GM13976 (cell line): ENCODE data around the gene TMEM151A.
"Not testable (repeated sequence)": the region's sequence is repeated elsewhere in the genome, so short reads cannot be mapped to it uniquely, and the experiment has no call there.

Experiments used
- DNase-seq: peaks from one replicate; pipeline ENCODE4 v3.0.0; 2012; ENCODE audit warnings: low spot score
- CTCF ChIP-seq: IDR thresholded peaks from 2 replicates; pipeline ENCODE4 v1.5.1; 2012; ENCODE audit warnings: borderline replicate concordance, mild to moderate bottlenecking; ENCODE audit not compliant: insufficient read depth; ENCODE audit errors: extremely low read depth, missing control alignments, control extremely low read depth
- in situ Hi-C: fragments of 300-500 bp; cut with MboI; formaldehyde crosslinking; loops from one replicate; pipeline ENCODE4 v1.12.0; 2022; ENCODE audit warnings: low sequenced_read_pairs, mixed read lengths, inconsistent platforms; ENCODE audit not compliant: unreplicated experiment

Gene TMEM151A

GRCh38 chr11:66310324-66310723 lies 18.6 kb downstream of the TMEM151A start:
- DNase-seq, result no peak
- in situ Hi-C loops, result no loop called here
- TF ChIP-seq CTCF, result no peak

GRCh38 chr11:66310803-66311440 lies 19.2 kb downstream of the TMEM151A start:
- in situ Hi-C loops, DNase-seq: not testable (repeated sequence)

- TF ChIP-seq CTCF, result peak; percentile 83
- DNase-seq, result no peak
- in situ Hi-C loops, result no loop called here
These were observed 19.8 kb downstream of the TMEM151A start for GRCh38 chr11:66311470-66311964.

- DNase-seq, result peak; percentile 90
- no peak for TF ChIP-seq CTCF
- in situ Hi-C loops, result no loop called here
These were observed 20.4 kb downstream of the TMEM151A start for GRCh38 chr11:66311965-66312548.

GRCh38 chr11:66312549-66313320 lies 21.0 kb downstream of the TMEM151A start:
- peak; percentile 99 for DNase-seq
- in situ Hi-C loops, result no loop called here
- TF ChIP-seq CTCF, result no peak

GRCh38 chr11:66313321-66314185 lies 21.9 kb downstream of the TMEM151A start:
- in situ Hi-C loops, result no loop called here
- TF ChIP-seq CTCF, result no peak
- DNase-seq, result no peak
